ENCODE results near the gene RUNX1.
"Not testable (repeated sequence)": the region's sequence is repeated elsewhere in the genome, so short reads cannot be mapped to it uniquely, and the experiment has no call there.

Gene RUNX1

DNA sequence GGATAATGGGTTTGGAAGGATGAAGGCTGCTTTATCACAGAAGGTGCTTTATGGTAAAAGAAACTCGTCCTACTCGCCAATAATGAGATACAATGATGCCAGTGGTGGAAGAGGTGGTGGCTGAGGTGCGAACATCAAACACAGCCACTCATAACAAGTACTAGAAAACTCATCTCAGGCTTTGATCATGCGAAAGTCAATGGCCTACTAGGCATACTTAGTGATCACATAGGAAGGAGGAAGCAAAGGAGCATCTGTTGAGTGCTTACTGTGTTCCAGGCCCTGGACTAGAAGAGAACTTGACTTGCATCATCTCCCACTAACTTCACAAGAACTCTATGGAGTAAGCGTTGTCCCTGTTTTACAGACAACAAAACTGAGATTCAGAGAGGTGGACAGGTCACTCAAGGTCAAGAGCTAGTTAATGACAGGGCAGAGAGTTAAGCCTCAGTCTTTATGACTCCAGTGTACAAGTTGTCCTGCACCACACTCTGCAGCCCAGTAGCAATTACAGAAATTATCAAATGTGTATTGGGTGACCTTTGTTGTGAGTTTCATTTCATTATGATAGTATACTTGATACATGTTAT, 33.6 kb downstream of the RUNX1 start:
- no peak for DNase-seq

DNA sequence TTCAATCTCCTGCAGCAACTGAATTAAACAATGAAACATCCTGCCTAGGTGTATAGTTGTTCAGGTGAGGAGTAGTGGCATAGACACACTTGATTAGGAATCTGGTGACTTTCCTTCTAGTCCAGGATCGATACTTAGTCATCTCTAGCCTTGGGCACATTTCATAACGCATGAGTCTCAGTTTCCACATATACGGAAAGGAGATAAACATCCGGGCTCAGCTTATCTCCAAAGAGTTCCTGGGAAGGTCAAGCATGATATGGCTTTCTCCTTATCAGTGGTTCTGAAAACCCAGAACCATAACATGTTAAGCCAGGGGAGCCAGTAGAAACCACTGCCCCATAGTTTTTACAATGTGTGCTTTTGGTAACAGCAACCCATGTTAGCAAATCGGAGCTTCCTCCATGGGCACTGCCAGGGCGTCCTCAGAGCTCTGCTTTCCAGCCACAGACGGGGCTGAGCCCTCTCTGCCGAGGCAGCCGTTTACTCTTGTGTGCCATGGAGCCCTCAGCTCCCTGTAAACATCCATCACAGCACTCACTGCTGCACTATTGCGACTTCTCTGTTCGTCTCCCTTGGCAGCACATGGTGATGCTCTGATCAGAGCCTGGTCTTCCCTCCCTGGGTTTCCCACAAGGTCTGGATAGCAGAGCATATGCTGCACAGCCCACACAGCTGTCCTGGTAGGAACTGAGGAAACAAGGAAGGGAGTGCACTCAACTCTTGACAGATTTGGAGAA, 34.6 kb downstream of the RUNX1 start:
- no peak for DNase-seq

DNA sequence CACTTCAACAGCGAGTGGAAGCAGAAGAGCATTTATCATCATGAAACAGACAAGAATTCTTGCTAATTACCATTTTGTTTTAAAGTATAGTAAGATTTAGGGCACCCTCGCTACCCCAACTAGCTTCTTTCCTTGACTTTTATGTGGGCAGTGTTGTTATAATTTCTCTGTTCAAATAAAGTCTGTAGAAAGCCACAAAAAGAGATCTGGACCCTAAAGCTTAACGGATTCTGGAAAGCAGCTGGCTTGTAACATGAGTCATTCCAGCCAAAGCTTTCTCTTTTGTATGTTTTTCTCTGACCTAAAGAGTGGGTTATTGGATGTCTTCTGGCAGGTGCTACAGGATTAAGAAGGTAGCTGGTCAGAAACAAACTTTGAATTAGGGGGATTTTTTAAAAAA, 37.4 kb downstream of the RUNX1 start:
- no peak for DNase-seq

DNA sequence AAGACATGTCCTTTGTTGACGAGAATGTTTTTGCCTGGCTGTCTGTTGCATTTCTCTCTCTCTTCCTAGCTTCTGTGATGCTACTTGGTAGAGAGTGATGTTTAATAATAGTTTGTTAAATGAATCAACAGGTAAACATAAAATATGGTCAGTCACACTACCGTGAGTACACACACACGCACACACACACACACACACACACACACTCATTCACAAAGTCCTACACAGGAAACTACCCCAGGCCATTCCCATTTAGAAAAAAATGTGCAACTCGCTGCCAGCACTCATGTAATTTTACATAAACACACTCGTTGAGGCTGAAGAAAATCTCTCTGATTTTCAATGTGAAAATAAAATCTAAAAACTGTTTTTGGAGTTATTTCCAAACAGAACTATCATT, 38.7 kb downstream of the RUNX1 start:
- DNase-seq = no peak

DNA sequence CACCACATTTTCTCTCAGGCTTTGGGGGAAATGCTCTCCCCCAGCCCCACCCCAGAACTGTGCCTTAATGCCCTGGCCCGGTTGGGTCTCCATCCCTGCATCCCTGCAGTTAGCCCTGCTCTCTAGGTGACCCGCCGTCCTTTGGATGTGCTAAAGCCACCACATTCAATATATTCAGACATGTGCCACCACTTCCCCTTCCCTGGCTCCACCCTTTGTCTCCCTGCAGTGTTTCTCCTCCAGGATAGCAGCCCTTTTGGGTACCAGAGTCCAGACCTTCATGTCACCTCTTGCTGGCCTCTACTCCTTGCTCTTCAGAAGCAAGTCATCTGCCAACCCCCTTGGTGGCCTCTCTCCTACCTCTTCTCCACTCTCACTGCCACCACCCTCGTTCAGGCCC, 41.8 kb downstream of the RUNX1 start:
- no peak for DNase-seq

DNA sequence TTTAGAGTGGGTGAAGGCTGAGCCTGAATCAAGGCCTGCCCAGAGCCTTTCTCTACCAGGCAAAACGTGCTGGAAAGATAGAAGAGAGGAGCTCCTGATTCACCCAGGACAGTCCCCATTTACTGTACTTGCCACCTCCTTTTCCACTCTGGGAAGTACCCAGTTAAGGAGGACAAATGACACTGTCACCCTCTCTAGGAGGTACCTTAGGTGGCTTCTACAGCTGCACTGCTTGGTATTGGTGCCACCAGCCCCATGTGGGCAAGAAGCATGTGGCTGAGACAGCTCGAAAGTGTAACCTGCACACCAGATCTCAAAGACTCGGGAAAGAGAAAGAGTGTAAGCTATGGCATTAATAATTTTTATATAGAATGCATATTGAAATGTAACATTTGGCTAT, 42.3 kb downstream of the RUNX1 start:
- DNase-seq = no peak

DNA sequence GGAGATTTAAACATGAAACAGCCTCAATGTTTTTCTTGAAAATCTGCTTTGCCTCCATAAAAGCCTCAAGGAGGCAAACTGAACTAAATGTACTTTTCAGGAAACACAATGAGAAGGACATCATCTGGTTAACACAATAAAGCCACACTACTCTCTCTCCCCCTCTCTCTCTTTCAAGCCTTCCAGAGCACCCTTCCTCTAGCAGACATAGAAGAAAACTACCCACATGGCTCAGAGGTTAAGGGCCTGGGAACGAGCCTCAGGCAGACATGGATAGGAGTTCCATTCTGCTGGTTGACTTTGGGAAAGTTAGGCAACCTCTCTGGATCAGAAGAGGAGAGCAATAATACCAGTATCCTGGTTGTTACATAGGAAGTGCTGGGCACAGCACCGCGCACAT, 42.9 kb downstream of the RUNX1 start:
- DNase-seq = no peak

DNA sequence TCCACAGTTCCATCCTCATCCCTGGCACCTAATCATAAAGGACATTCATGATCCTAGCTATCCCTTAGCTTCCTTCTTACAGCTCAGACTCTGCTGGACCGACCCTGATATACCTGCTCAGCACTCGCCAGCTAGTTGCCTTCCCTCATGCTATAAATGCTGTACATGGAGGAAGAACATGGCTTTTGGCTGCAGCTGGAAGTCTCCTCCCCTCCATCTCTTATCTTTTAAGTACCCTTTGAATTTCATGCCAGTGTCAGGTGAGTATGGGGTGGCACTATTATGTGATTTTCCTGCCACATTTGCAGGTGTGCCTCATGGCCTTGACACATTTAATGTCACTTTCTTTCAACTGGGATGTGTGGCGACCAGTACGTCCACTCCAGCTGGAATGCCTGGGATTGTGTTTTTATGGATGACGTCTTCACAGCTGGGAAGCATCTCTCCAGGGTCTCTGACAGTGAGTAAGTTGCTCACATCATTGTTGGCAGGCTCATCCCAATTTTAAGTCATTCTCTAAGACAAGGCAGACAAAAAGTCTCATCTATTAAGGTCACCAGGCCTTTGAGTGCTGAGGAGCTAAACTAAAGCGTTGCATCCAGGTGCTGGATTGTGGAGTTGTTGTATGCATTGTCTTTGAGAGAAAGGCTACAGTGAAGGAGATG, 43.4 kb downstream of the RUNX1 start:
- DNase-seq = no peak

DNA sequence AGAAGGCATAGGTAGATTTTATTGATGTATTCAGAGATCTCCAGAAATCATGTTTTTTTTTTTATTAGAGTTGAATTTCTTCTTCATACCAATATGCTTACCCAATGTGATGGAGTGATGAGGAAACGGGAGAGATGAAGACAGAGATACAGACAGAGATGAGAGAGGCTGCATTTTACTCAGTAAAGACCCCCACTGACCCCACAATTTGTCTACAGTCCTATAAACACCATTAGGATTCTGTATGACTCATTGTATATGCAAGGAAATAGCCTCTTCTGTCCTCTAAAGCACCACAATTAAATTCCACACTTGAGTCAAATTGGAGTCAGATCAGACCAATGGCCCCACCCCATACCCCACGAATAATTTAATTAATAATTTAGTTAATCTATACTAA, 44.0 kb downstream of the RUNX1 start:
- DNase-seq = no peak

DNA sequence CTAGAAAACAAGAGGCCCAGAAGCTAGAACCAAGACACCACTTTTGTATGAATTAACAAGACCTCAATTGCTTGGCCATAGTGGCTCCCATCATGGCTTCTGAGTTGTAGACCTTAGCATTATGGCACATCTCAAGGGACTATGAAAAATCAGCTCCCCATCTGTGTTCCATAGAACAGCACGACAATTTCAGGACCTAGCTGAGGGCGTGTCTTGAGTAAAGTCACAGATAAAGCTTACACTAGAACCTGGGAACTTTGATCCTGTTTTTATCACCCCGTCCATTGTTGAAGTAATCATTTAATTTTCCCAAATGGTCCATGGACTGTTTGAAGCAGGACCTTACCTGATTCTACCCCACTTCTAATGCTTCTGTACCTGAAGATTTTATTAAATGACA, 44.8 kb downstream of the RUNX1 start:
- no peak for DNase-seq

DNA sequence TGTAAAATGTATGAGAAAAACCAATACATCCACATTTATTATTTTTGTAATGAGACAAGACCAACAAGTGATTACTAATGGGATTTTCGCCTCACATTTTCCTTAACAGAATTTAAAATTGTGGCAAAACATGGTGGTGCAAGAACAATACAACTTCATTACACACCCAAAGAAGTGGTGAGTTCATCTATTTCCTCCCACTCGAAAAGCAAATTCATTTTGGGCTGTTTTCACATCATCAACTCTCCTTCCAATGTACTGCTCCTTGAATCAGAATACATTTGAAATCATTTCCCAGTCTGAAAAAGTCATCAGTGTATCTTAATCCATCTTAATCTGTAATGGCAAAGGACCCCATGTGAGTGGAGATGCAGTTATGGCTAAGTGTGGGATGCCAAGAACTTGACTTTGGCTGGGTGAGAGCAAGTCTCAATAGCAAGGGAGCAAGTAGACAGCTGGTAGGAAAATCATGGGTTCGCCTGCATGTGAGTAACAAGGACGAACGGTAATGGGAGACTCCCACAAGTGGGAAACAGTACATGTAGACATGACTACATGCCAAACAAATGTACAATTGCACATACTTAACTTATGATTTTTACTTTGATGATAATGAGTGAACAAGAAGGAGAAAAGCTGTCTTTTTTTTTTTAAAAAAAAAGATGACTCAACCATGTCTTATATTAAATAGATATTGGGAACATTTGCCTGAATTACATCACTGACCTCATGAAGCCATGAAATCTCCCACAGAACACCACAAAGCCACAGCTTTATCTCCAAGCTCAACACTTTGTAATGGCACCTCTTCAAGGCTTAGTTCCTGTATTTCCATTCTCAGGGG, 46.0 kb downstream of the RUNX1 start:
- DNase-seq = no peak

DNA sequence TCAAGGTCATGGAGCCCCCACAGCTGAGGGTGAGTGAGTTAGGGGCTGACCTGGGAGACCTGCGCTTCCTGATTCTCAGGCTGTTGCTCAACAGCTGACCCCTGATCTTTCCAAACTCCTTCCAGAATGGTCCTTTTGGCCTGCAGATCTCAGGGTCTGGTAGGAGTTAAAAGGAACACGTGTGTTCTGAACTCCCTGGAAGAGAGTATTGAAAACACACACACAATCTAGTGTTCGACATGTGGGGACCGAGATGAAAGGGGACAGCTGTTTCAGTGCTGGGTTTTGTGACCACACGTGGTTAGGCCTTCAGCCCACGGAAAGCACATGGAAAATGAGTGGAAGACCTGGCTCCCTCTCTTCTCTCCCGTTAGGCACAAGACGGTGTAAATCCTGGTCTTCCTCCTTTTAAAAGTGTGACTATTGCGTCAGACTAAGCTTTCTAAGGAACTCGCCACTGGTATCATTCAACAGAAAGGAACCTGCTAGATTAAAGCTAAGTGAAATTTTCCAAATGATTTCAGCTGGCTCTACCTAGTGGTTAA, 49.6 kb downstream of the RUNX1 start:
- no peak for DNase-seq

DNA sequence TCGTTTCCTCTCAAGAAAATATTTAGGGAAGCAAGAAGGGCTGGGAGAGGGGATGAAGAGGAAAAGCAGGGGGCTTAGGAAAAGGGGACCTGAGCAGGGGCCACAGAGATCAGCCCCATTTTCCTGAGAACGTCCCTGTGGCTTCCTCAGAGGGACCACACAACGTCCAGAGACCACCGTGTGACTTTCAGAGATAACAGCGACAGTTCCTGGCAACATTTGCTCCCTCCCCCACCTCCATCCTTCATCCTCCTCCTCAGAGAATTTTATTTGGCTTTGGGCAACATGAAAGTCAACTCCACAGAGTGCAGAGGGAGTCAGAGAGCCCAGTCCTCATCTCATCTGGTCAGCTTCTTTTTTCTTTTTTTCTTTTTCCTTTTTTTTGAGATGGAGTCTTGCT, 50.9 kb downstream of the RUNX1 start:
- DNase-seq = no peak

DNA sequence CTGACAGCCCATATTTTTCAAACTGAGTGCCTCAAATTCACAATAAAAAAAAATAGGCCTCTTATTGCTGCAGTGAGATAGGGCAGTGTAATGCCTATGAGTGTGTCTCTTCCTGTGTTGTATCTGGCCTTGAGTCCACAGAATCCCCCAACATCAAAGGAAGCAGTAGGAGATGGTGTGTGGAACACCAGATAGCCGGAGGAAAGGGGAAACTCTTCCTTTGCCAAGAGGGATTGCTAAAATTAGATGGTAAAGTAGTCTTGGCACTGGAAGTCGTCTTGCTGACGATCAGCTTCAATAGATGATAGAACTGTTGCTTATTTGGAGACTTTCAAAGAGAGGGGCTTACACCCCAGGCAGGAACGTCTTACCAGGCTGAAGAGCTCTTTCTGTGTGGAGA, 51.8 kb downstream of the RUNX1 start:
- no peak for DNase-seq

DNA sequence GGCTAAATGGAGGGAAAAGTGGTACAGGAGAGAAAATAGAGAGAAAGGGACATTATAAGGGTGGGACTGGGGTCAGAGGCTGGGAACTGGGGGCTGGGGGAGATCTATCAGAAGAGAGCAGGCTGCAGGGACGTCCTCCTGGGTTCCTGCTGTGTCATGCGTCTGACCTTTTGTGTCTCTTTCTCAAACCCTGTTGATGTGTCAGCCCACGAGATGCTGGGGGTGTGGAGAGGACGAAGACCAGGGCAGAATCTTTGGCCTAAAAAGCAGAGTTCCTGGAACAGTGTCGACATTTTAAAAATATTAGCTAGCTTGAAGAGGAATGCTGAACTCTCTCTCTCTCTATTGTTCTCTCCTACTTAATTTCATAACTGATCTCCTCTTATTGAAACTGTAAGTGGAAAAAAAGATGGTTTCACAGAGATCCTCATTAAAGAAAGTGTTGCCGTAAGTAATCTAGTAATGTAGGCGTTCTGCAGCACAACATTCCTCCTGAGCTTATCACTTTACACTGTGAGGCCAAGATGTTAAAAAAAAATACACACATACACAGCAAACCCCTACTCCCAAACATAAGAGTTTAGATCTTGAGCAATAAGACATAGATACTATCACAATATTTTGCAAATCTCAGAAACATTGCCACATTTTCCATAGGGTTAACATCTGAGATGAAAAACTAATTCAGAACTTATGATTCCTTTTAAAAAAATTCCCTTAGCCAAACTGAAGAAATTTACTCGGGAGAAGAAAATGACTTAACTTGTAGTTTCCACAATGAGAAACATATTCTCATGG, 52.6 kb downstream of the RUNX1 start:
- DNase-seq = no peak

DNA sequence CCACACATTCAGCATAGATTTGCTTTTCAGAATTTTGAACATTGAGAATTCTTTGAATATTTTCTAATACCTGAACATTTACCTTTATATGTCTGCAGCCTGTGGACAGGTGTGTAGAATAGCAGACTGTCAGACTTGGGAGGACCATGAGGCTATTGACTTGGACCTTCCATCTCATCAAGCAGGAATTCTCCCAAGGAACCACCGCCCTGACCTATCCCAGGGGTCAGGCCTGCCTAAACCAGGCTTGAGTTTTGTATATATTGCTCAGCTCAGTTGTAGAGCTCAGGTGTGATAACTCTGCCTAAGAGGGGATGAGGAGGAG, 53.2 kb downstream of the RUNX1 start:
- DNase-seq = no peak

DNA sequence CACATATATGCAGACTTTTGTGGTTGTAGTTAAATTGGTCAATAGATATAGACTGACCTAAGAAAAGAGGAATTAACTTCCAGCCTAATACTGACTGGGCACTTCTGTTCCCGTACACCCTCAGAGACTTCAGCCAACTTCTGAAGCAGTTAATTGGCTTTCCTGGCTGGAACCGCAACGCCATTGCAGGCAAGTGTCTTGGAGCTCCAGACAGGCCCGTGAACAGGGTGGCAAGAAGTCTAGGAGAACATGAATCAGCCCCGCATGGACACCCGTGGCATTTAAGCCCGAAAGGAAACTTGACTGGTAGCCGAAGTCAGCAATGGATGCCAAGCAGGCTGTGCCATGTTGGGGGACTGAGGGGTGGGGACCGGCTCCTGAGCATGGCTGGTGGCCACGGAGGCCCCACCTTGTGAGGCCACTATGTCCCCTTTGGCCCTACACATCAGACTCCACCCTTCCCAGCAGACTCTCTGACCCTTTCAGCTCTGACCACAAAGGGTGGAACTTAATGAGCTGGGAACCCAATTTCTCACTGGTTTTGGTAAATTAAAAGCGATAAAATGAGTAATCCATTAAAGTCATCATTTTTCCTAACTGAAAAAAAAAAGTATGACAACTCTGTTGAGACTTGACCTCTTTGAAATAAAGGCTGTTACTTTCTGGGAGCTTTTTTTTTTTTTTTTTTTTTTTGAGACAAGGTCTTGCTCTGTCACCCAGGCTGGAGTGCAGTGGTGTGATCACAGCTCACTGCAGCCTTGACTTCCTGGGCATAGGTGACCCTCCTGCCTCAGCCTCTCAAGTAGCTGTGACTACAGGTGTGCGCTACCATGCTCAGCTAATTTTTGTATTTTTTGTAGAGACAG, 54.1 kb downstream of the RUNX1 start:
- no peak for DNase-seq

DNA sequence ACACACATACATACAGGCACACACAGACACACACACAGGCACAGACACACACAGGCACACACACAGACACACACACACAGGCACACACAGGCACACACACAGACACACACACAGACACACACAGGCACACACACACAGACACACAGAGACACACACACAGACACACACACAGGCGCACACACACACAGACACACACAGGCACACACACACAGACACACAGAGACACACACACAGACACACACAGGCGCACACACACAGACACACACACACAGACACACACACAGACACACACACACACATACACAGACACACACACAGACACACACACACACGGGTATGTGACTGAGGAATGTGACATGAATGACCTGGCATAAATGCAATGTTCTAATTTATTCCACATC, 55.6 kb downstream of the RUNX1 start:
- not testable (repeated sequence) for DNase-seq

DNA sequence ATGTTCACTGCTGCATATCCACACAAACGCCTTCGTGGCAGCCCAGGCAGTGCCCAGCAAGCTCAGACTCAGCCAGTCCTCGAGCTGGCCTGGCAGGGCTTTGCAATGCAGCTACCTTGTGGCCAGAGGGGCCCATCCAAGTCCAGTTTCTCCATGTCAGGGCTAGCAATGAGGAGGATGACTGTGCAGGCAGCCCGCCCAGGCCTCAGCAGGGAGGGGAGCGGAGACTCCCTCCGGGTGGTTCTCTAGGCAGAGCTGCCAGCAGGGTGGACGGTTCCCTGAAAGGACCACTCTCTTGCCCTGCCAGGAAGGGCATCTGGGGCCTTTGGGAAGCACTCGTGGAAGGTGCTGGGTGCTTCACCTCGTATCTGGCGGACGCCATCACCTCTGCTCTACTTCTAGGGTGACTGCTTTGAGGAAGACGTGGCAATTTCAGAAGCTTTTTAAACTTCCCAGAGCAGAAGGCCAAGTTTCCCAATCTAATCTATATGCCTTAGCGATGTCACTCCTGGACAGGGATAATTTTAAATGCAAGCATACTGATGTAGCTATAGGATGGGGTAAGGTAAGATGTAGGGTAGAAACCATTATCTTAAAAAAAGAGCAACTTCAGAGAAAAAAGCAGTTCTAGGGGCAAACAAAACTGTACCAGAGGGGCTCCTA, 56.2 kb downstream of the RUNX1 start:
- DNase-seq = no peak

DNA sequence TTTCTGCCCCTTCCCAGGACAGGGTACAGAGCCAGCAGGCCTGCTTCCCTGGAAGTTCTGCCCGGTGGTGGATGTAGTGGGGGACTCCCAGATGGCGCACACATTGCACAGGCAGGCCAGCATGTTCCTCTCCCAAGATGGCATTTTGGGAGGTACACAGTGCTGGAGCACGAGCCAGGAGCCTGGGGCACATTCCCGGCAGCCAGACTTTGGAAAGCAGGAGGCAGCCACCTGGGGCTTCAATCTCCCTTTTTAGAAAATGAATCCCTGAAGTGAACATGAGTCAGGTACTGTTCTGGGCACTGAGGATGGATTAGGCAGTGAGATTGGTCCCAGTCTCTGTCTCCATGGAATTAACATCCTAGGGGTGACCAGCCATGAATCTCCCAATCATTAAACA, 56.9 kb downstream of the RUNX1 start:
- no peak for DNase-seq
